GM18868 (cell line): ENCODE data around the gene NOVA2.
A peak's percentile ranks its signal among the peaks of the same experiment; 100 is the strongest.

Source experiments
- ATAC-seq: cut with Tn5 transposase; IDR thresholded peaks from one replicate; pipeline ENCODE4 v1.9.1; 2021; ENCODE audit warnings: mild to moderate bottlenecking, moderate library complexity; ENCODE audit not compliant: unreplicated experiment

NOVA2 gene

DNA sequence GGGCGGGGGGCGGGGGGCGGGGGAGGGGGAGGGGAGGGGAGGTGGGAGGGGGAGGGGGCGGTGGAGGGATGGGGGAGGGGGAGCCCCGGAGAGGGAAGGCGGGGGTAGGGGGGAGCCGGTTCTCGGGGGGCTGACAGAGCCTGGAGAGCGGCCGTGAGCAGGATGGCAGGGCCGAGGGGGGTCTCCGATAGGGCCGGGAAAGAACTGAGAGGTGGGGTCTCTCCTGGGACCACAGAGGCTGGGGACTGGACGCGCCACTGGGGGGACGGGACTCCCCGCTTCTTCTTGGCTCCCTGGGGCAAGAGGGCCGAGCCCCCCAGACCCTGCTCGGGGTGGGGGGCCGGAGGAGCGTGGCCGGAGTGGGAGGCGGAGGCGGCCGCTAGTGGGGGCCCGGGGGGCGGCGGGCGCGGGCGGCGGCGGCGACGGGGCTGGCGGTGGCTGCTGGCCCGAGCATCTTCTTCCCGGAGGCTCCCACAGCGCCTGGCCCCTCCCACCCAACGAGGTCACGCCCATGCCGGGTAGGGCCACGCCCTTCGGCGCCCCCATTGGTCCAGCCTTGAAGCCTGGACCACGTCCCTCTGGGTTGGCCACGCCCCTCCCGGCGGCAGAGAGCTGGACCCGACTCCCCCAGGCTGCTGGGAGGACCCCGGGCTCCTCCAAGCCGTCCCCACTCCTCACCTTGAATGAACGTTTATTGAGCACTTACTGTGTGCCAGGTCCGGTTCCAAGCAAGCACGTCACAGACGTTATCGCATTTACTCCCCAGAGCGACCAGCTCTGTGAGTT, at the start of gene NOVA2:
Gene NOVA2, minus strand, starts transcription at position 313 of the 786 bp plus-strand sequence. CDS start 514 bp downstream, outside the sequence.
- ATAC-seq, result no peak

DNA sequence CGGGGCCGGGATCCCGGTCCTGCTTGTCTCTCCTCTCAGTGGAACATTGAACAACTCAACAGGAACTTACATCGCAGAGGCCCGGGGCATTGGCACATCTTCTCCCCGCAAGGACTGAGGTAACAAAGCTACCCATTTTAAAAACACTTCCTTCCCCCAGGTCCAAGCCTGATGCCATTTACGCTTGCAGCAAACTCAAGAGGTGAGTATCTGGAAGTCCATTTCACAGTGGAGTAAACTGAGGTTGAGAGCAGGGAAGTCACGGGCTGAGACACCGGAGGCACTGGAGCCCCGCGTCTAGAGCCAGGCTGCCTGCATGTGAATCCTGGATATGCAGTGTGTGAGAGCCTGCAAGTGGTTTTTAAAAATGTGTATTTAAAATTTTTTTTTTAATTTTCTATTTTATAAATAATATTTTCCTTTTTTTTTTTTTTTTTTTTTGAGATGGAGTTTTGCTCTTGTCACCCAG, 49.7 kb upstream of the NOVA2 start:
- no peak for ATAC-seq

DNA sequence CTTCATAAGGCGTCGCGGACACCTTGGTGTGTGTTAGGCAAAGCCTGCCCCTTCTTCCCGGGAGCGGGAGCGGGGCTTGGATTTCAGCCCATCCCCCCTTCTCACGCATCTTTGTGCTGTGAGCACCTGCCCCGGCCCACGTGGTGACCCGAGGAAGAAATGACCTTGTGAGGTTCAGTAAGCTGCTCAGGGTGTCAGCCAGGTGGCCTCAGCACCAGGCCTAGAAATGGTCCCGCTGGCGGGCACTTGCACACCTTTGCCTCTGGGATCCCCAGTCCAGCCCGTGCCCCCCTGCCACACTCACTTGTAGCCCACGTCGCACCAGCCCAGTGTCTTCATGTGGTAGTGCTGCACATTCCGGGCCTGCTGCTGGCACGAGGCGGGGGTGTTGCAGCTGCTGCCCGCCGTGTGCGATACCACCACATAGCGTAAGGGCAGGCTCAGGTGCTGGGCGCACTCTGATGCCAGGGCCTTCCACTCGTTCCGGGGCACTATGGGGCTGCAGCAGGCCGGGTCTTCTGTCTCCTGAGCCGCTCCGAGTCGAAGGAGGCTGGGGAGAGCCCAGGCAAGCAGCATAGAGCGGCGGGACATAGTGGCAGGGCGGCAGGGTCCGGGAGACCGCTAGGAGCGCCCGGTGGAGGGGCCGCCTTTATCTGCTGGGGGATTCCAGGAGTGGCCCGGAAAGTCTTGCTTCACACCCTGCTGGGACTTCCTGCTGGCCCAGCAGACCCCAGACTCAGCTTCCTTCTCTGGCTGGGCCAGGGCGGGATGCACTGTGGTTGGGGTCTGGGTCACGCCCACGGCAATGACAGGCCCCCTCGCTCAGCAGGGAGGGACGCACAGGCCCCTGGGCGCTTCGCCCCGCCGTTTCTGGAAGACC, 49.0 kb upstream of the NOVA2 start, which contains the start of gene PGLYRP1:
Gene PGLYRP1, minus strand, starts transcription at position 623 of the 880 bp plus-strand sequence. Its CDS starts 32 bp downstream, at position 591.
- no peak for ATAC-seq

- ATAC-seq, result no peak
These were observed 48.4 kb upstream of the NOVA2 start for GRCh38 chr19:46022061-46022430.

DNA sequence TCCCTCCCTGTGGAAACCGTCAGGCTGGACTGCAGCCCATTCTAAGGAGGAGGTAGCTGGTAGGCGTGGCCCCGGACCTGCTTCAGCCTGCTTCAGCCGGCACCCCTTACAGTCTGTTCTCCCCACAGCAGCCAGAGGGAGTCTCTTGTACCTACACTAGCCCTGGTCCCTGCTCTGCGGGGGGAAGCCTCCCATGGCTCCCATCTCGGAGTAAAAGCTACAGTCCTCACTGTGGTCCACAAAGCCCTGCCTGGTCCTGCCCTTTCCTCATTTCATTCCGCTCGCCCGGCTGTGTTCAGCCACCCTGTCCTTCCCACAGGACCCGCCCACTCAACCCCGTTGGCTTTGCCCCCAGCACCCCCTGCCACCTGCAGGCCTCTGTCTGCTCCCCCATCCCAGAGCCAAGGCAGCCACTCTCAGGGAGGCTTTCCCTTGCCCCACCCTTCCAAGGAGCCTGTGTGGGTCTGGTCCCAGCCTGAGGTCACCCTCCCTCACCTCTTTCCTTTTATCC, 47.9 kb upstream of the NOVA2 start:
- no peak for ATAC-seq

- ATAC-seq, result no peak
These were observed 47.1 kb upstream of the NOVA2 start for GRCh38 chr19:46020819-46021125.

DNA sequence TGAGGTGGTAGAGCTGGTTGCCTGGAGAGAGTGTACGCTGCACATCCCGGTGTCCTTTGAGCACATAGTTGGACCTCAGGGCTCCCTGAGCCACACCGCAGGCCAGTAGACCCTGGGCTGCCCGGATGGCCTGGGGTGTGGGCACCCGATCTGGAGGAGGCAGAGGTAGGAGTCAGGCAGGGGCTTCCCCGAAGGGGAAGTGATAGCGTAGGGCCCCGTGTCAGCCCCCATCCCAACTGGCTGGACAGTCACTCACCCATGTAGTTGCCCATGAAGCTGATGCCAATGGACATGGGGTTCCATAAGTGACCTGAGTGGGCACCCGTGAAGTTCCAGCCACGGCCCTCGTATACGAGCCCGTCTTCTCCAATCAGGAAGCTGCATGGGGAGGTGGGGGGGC, 45.6 kb upstream of the NOVA2 start:
- no peak for ATAC-seq

GRCh38 chr19:46018729-46019251, 45.1 kb upstream of the NOVA2 start:
- no peak for ATAC-seq

- ATAC-seq, result no peak
These were observed 44.4 kb upstream of the NOVA2 start for GRCh38 chr19:46017874-46018675.

- no peak for ATAC-seq
These were observed 43.4 kb upstream of the NOVA2 start for GRCh38 chr19:46017095-46017429.

DNA sequence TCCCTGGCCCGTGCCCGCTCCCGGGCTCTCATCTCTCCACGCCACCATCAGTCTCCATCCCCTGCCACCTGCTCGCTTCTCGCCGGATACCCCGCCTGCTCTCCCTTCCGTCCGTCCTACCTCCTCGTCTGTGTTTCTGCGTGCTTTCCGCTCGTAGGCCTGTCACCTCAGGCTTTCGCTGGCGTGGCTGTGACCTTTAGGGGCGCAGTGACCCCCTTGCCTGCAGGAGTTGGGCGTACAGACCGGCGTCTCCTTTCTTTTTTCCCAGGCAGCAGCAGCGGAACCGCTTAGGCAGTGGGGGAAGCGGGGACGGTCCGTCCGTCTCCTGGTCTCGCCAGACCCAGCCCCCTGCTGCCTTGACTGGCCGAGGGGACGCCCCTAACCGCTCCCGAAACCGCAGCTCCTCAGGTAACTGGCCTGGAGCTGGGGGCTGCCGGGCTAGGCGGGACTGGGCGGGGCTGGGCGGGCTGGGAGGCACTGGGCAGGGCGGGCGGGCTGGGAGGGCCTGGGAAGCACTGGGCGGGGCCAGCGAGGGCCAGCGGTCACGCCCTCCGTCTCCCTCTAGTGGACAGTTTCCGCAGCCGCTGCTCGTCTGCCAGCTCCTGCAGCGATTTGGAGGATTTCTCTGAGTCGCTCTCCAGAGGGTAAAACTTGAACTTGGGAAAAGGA, 42.9 kb upstream of the NOVA2 start:
- ATAC-seq, result peak; percentile 35

DNA sequence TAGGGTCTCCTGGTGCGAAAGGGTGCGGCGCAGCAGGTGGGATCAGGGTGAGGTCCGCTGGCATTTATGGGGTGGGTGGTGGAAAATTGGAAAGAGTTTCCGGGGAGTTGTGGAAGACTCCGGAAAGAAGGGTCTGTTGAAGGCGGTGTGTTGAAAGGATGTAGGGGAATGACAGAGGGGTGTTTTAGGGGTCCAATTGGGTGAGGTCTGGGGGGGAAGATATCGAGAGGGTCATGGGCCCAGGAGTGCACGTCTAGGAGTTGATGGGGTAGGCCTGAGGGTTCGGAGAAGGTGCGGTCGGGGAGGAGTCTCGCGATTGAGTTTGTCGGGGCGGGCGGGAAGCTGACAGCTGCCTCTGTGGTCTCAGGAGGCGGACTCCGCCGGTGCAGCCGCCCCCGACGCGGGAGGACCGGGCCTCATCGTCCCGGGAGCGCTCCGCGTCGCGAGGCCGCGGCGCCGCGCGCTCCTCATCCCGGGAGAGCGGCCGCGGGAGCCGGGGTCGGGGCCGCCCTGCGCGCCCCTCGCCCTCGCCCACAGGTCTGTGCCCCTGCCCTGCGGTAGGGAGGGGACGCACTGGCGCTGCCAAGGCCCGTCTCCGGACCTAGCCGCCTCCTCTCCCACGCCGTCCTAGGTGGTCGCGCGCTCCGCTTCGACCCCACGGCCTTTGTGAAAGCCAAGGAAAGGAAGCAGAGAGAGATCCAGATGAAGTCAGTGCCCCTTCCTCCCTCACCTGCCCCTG, 42.2 kb upstream of the NOVA2 start:
- ATAC-seq, result no peak

DNA sequence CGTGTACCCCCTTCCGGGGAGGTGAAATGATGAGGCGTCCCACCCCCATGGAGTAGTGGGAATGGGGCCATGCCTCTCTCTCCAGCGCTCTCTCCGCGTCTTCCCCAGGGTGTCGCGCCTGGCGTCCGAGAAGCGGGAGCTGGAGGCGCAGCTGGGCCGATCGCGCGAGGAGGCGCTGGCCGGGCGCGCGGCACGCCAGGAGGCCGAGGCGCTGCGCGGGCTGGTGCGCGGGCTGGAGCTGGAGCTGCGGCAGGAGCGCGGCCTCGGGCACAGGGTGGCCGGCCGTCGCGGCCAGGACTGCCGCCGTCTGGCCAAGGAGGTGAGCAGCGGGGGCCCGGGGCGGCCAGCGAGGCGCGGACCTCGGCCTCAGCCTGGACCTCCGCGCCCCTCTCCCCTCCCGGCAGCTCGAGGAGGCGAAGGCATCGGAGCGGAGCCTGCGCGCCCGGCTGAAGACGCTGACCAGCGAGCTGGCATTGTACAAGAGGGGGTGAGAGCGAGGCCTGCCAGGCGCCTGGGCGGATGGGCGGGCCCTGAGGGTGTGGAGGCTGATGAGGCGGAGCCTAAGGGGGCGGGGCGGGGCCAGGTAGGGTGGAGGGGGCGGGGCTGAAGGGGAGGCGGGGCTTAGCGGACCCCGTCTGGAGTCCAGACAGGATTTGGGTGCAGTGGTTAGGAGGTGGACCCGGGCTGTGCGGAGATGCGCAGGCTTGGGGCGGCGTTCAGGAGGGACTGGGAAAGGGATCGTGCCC, 41.4 kb upstream of the NOVA2 start:
- no peak for ATAC-seq

- ATAC-seq, result no peak
These were observed 40.9 kb upstream of the NOVA2 start for GRCh38 chr19:46014534-46014933.

- ATAC-seq, result no peak
These were observed 36.2 kb upstream of the NOVA2 start for GRCh38 chr19:46009530-46010510.

GRCh38 chr19:46006411-46006810, 32.7 kb upstream of the NOVA2 start:
- ATAC-seq, result no peak

GRCh38 chr19:46002678-46003275, 29.1 kb upstream of the NOVA2 start:
- no peak for ATAC-seq
